NK-92 (cell line): ENCODE results near the gene FARS2.

Experiments used
- DNase-seq: peaks from one replicate; lab custom pipeline; 2025; ENCODE audit not compliant: unreplicated experiment; lab: John Stamatoyannopoulos, UW

Gene FARS2

DNA sequence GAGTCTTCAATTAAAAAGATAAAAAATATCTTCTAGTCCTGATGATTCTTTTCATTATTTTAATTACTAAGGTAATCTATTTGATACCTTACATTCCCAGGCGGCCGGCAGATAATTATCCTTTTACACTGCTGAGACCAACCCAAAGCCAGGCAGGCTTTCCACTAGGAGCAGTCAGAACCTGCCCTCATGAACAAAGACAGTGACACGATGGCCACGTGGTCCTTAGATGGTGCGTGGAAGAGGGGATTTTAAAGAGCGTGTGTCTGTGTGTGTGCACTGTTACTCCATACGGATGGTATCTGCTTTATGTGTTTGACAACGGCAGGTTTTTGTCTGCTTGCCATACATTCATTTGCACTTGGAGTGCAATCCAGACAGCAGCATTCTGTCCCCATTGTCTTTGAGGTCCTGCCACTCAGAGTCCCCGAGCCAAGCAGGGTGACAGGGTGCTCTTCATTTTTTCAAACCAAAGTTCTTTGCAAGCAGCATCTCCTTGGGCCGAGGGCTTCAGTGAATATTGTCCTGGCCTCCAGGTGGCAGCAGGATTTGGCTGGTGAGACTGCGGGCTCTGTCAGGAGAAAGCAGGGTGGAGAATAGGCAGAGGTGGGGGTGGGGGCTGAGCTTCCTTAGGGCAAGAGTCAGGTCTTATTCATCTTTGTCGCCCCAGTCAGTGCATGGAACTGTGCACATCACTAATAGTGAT, 484.9 kb downstream of the FARS2 start:
- no peak for DNase-seq

DNA sequence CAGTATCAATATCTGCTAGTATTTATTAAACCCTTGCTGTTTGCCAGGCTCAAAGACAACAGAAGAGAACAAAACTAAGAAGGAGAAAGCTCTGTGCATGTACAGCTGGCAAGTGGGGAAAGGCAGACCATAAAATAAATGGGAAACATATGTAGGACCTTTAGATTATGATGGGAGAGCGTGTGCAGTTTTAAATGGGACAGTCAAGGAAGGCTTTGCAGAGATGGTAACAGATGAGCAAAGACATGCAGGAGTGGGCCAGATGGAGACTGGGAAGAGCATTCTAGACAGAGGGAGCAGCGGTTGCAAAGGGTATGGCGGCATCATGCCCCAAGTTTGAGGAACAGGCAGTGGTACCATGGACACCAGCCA, 485.4 kb downstream of the FARS2 start:
- no peak for DNase-seq

- DNase-seq: no peak
These were observed 486.1 kb downstream of the FARS2 start for GRCh38 chr6:5747379-5747778.

- DNase-seq: no peak
These were observed 487.8 kb downstream of the FARS2 start for GRCh38 chr6:5749016-5749650.

DNA sequence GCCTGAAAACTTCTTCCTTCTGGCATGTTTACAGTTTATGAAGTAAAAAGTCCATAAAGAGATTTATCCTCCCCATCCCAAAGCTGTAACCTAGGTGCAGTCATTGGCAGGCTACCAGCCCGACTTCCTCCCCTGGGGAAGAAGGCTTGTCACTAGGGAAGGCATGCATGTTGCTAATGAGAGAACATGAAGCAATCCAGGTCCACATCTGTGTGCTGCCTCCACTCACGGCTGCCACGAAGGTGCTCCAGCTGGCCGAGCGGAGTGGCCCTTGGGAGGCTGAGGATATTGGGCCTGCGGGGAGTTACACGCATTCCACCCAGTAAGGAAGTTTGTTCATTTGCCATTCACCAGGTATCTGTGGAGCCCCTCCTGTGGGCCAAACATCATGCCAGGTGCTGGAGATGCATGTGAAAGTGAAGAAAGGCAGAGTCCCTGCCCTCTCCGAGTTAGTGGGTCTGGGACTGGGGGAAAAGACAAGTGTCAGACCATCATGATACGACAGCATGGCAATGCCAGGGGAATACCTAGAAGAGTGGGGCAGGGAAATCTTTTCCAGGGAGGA, 488.4 kb downstream of the FARS2 start:
- DNase-seq: no peak

- DNase-seq: no peak
These were observed 490.4 kb downstream of the FARS2 start for GRCh38 chr6:5751525-5752390.

DNA sequence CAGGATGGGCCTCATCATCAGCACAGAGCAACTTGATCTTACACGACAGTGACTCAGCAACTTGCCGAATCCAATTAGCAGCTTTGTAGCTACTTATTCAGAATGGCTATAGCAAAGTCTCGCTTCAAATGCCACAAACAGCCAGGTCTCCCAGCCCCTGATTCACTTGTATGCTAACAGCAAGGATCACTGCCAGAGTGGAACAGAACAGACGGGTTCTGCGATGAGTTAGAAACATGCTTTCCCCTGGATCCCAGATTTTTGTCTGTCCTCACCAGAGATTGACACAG, 491.0 kb downstream of the FARS2 start:
- no peak for DNase-seq

- DNase-seq: no peak
These were observed 491.9 kb downstream of the FARS2 start for GRCh38 chr6:5753209-5753608.

- no peak for DNase-seq
These were observed 493.6 kb downstream of the FARS2 start for GRCh38 chr6:5754904-5755303.

GRCh38 chr6:5759571-5759970, 498.3 kb downstream of the FARS2 start:
- DNase-seq: no peak

GRCh38 chr6:5761370-5761769, 500.1 kb downstream of the FARS2 start:
- DNase-seq: no peak

- DNase-seq: no peak
These were observed 501.3 kb downstream of the FARS2 start for GRCh38 chr6:5762561-5762968.

- DNase-seq: no peak
These were observed 502.1 kb downstream of the FARS2 start for GRCh38 chr6:5763407-5763806.

DNA sequence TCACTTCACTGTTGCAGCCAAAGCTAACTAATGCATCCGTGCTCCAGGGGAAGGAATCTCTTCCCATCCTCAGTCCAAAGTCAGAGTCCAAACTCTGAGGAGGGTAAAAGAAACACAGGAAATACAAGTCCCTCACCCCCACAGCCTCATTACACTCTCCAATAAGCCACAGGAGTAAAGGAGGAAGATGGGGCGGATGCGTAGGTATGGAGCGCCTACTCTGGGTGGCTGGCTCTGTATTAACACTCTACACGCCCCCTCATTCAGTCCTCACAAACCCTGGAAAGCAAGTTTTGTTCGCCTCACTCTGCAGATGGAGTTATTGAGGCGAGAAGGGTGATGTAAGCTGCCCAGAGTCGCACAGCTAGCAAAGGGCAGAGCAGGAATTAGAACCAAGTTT, 502.6 kb downstream of the FARS2 start:
- DNase-seq: no peak

- DNase-seq: no peak
These were observed 503.2 kb downstream of the FARS2 start for GRCh38 chr6:5764401-5764955.

GRCh38 chr6:5765141-5765760, 503.9 kb downstream of the FARS2 start:
- no peak for DNase-seq

- DNase-seq: no peak
These were observed 504.9 kb downstream of the FARS2 start for GRCh38 chr6:5766260-5766659.

- DNase-seq: no peak
These were observed 506.2 kb downstream of the FARS2 start for GRCh38 chr6:5767471-5767870.

GRCh38 chr6:5771211-5771610, 509.9 kb downstream of the FARS2 start:
- no peak for DNase-seq

DNA sequence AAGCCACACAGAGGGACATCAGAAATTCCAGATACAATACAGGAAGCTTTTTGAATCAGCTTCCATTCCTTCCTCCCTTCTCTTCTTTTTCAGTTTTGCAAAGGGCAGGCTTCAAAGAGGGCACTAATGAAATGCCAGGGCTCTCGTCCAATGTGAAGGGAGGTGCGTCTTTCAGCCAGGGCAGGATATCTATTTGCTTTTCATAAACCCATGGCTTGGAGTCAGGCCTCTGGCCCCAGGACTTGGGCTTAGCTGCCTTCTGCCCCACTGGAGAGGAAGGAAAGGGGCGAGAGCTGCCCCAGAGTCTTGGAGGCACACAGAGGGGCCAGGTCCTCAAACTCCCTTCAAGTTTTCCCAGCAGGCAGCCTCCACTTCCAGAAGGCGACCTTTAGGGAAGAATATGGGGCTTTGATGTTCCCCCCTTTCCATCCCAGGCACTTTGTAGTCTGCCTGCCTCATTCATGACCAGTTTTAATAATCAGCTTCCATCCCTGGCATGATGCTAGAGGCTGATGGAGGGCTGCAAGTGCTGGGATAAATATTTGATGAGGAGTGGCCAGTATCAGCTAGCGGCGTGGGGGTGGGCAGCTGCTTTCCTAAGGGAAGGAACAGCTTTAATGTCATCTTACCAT, 510.6 kb downstream of the FARS2 start:
- no peak for DNase-seq
